Measurements from ENCODE around the gene PIP5KL1. TPM values are rescaled to one million over a fixed set of nuclear protein-coding genes. Genes with fewer than 3 reads are reported as not detected.

PIP5KL1 gene
- total RNA-seq, 1 experiment from 2014 or later = 3.9 TPM

DNA sequence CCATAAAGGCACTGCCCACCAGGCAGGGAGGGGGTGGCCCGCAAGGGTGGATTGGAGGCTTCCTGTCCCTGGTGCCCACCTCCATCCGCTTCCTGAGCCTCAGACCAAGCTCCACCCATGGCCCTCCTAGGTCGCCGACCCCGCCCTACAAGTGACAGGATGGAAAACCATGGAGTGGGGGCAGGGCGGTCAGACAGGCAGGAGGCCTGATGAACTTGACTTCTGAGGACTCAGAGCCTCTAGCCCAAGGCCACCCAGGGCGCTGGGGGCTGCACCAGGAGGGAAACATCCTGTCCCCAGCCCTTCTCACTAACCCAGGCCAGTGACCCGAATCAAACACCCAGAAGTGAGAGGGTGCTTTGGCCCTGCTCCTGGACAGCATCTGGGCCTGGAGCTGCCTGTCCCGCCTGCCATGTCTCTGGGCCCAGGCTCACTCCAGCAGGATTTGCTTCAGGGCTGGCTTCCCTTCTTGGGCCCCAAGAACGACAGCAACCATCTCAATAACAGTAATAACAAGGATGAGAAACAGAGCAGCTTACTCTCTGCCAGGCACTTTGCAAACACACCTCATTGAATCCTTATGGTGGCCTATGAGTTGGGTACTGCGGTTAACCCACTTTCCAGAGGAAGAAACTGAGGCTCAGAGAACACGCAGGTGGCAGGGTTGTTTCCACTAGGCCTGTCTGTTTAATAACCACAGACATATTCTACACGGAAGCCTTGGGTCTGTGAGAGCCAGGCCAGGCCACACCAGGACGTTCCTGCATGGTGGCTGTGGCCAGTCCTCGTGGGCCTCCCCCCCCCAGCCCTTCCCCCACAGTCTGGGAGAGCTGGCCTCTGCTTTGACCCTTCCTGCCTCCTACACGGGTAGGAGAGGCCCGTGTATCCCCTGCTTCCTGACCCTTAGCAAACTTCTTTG, 26.8 kb downstream of the PIP5KL1 start:
- H3K36me3 ChIP-seq (ENCODE audit: insufficient read depth, low read length, poor library complexity, severe bottlenecking) = no peaks in the 10 kb centered on the region
- BruUV-seq (replicated peaks) = no TSS peak
- H3K4me1 ChIP-seq (ENCODE audit: insufficient read depth, low read length, poor library complexity, severe bottlenecking) = no peaks in the 10 kb centered on the region
- no peak for TF ChIP-seq EZH2 (IDR thresholded peaks at IDR 0.05; ENCODE audit: borderline replicate concordance, low read depth, low read length, poor library complexity, severe bottlenecking)
- TF ChIP-seq, protein P1, sequence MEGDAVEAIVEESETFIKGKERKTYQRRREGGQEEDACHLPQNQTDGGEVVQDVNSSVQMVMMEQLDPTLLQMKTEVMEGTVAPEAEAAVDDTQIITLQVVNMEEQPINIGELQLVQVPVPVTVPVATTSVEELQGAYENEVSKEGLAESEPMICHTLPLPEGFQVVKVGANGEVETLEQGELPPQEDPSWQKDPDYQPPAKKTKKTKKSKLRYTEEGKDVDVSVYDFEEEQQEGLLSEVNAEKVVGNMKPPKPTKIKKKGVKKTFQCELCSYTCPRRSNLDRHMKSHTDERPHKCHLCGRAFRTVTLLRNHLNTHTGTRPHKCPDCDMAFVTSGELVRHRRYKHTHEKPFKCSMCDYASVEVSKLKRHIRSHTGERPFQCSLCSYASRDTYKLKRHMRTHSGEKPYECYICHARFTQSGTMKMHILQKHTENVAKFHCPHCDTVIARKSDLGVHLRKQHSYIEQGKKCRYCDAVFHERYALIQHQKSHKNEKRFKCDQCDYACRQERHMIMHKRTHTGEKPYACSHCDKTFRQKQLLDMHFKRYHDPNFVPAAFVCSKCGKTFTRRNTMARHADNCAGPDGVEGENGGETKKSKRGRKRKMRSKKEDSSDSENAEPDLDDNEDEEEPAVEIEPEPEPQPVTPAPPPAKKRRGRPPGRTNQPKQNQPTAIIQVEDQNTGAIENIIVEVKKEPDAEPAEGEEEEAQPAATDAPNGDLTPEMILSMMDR (conservative IDR thresholded peaks at IDR 0.05; ENCODE audit: low read depth, low read length) = no peak
- no peaks in the 10 kb centered on the region for H3K27me3 ChIP-seq (replicated peaks; ENCODE audit: insufficient read depth, low read depth, low read length, poor library complexity)
- ChIA-PET CTCF (no interaction called here), POLR2A (ENCODE audit: low non-redundant PET) (no interaction called here)
- no peak overlapping the region for H3K27ac ChIP-seq (ENCODE audit: low read depth, low read length, poor library complexity, severe bottlenecking)
- DNase-seq (ENCODE audit: low spot score) = no peak
- H3K4me3 ChIP-seq (ENCODE audit: low read depth, low read length, poor library complexity, severe bottlenecking) = no peak overlapping the region
- no peaks in the 10 kb centered on the region for H3K9me3 ChIP-seq (ENCODE audit: low read depth, low read length, poor library complexity, severe bottlenecking)
- intact Hi-C loops (cut with micrococcal nuclease; ENCODE audit: unreplicated experiment) = no loop called here

DNA sequence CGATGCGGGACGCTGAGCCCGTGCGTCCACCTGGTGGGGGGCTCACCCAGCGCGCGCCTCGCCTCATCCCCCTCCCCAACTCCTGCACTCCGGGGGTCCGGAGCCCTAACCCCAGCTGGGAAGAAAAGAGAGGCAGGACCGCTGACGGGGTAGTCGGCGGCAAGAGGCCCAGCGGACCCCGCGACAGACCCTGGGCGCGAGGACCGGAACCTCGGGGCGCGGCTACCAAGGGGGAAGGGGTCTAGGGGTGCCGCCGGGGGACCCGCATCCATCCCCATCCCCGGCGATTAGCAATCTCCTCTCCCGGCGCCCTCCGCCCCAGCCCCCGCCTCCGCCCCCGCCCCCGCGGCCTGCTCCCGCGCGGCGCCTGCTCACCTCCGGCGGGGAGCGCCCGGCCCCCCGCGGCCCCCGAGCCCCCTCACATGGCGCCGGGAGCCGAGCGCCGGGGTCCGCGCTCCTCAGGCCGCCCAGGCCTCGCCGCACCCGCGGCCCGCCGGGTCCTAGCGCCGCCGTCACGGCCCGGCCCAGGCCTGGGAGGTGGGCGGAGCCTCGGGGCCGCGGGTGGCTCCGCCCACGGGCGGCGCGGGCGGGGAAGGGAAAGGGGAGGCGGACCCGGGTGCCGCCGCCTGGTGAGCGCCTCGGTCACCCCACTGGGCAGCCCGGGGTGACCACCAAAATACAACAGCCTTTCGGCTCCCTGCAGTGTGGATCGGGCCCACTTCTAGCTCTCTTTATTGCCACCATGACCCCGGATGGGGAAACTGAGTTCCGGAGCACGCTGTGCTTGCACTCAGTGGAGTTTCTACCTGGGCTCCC, 31.2 kb downstream of the PIP5KL1 start, which contains the start of gene ST6GALNAC6:
Gene ST6GALNAC6 (minus strand): TSS at position 476 of the 816 bp plus-strand sequence. CDS start 1,622 bp downstream, outside the sequence.
- Histone ChIP-seq H3K36me3 (ENCODE audit: insufficient read depth, low read length, poor library complexity, severe bottlenecking) (peaks cover 26% of the 10 kb centered on the region), H3K4me1 (ENCODE audit: insufficient read depth, low read length, poor library complexity, severe bottlenecking) (peaks cover 9% of the 10 kb centered on the region), H3K27ac (ENCODE audit: low read depth, low read length, poor library complexity, severe bottlenecking) (peak within 1 kb of the TSS; percentile 85), H3K4me3 (ENCODE audit: low read depth, low read length, poor library complexity, severe bottlenecking) (peak within 1 kb of the TSS; percentile 96), H3K27me3 (replicated peaks; ENCODE audit: insufficient read depth, low read depth, low read length, poor library complexity) (no peaks in the 10 kb centered on the region), H3K9me3 (ENCODE audit: low read depth, low read length, poor library complexity, severe bottlenecking) (peaks cover 7% of the 10 kb centered on the region)
- CTCF ChIA-PET = no interaction called here
- POLR2A ChIA-PET (ENCODE audit: low non-redundant PET) = no interaction called here
- BruUV-seq (replicated peaks) = no TSS peak
- TF ChIP-seq EZH2 (IDR thresholded peaks at IDR 0.05; ENCODE audit: borderline replicate concordance, low read depth, low read length, poor library complexity, severe bottlenecking) = no peak
- TF ChIP-seq, protein P1 (conservative IDR thresholded peaks at IDR 0.05; ENCODE audit: low read depth, low read length) = no peak
- intact Hi-C loops (cut with micrococcal nuclease; ENCODE audit: unreplicated experiment) = no loop called here
- peak; percentile 85 for DNase-seq (ENCODE audit: low spot score)

DNA sequence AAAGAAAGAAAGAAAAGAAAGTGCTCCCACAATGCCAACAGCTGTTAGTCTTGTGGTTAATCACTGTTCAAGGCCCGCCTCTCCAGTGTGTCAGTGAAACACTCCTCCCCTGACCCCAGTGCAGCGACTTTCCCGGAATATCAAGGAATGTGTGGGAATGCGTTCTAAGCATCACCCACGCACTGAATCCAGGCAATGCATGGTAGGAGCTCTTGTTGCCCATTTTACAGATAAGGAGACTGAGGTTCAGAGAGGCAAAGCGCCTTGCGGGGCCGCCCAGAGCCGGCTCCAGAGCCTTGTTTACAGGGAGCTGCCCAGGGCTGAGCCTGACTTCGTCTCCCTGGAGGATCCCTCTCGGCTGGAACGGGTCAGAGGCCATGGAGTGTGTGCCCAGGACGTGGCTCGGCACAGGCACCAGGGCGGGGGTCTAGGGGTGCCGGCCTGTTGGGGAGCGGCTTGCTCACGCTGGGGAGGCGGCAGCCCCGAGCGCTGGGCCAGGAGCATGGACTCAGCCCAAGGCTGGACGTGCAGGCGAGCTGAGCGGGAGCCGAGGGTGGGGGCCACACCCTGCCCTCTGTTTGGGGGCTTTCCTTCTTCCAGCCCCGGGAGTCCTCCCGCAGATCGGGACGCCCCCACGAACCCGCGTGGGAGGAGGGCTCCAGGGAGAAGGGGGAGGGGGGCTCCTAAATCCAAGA, 32.0 kb downstream of the PIP5KL1 start:
- DNase-seq (ENCODE audit: low spot score) = peak; percentile 47
- POLR2A ChIA-PET (ENCODE audit: low non-redundant PET) = no interaction called here
- H3K27ac ChIP-seq (ENCODE audit: low read depth, low read length, poor library complexity, severe bottlenecking) = peak overlapping the region; percentile 85
- TF ChIP-seq, protein P1 (conservative IDR thresholded peaks at IDR 0.05; ENCODE audit: low read depth, low read length) = no peak
- no peak for TF ChIP-seq EZH2 (IDR thresholded peaks at IDR 0.05; ENCODE audit: borderline replicate concordance, low read depth, low read length, poor library complexity, severe bottlenecking)
- intact Hi-C loops (cut with micrococcal nuclease; ENCODE audit: unreplicated experiment) = no loop called here
- peaks cover 7% of the 10 kb centered on the region for H3K9me3 ChIP-seq (ENCODE audit: low read depth, low read length, poor library complexity, severe bottlenecking)
- H3K27me3 ChIP-seq (replicated peaks; ENCODE audit: insufficient read depth, low read depth, low read length, poor library complexity) = no peaks in the 10 kb centered on the region
- CTCF ChIA-PET = no interaction called here
- H3K4me3 ChIP-seq (ENCODE audit: low read depth, low read length, poor library complexity, severe bottlenecking) = peak overlapping the region; percentile 96
- no TSS peak for BruUV-seq (replicated peaks)
- peaks cover 34% of the 10 kb centered on the region for H3K36me3 ChIP-seq (ENCODE audit: insufficient read depth, low read length, poor library complexity, severe bottlenecking)
- H3K4me1 ChIP-seq (ENCODE audit: insufficient read depth, low read length, poor library complexity, severe bottlenecking) = peaks cover 9% of the 10 kb centered on the region

Measured in A673 (cell line).